NAMALWA (cell line): Measurements from ENCODE around the gene PRDX5.
"Not testable (repeated sequence)": the region's sequence is repeated elsewhere in the genome, so short reads cannot be mapped to it uniquely, and the experiment has no call there.

Experiments
- DNase-seq: peaks from one replicate; pipeline ENCODE4 v3.0.0-alpha.2; 2015; ENCODE audit warnings: low spot score

Gene PRDX5

GRCh38 chr11:64305691-64306562, 12.0 kb upstream of the PRDX5 start:
- DNase-seq = peak; percentile 81

GRCh38 chr11:64306563-64306875, 11.4 kb upstream of the PRDX5 start:
- DNase-seq = no peak

GRCh38 chr11:64306876-64307622, 10.9 kb upstream of the PRDX5 start:
- no peak for DNase-seq

- not testable (repeated sequence) for DNase-seq
Measured at GRCh38 chr11:64307795-64308194, 10.1 kb upstream of the PRDX5 start.

GRCh38 chr11:64312947-64313346, 5.0 kb upstream of the PRDX5 start:
- DNase-seq = no peak

- no peak for DNase-seq
Measured at GRCh38 chr11:64313491-64314145, 4.3 kb upstream of the PRDX5 start.

- DNase-seq = no peak
Measured at GRCh38 chr11:64314146-64314804, 3.6 kb upstream of the PRDX5 start.

- DNase-seq = no peak
Measured at GRCh38 chr11:64314805-64315561, 2.9 kb upstream of the PRDX5 start.

- DNase-seq = not testable (repeated sequence)
Measured at GRCh38 chr11:64315667-64316526, 2.0 kb upstream of the PRDX5 start.

- DNase-seq = peak; percentile 67
Measured at GRCh38 chr11:64316672-64317324, 1.1 kb upstream of the PRDX5 start.

GRCh38 chr11:64317325-64317960, 478 bp upstream of the PRDX5 start, which contains the start of gene TRMT112:
TRMT112 (minus strand) TSS chr11:64317559; CDS start chr11:64317526, 33 bp downstream.
- peak; percentile 99 for DNase-seq

- DNase-seq = no peak
Measured at GRCh38 chr11:64318766-64319761, 1.1 kb downstream of the PRDX5 start.

- no peak for DNase-seq
Measured at GRCh38 chr11:64320556-64320955, 2.6 kb downstream of the PRDX5 start.

- no peak for DNase-seq
Measured at GRCh38 chr11:64321026-64321425, 3.1 kb downstream of the PRDX5 start.

- no peak for DNase-seq
Measured at GRCh38 chr11:64321533-64321932, 3.6 kb downstream of the PRDX5 start.

- no peak for DNase-seq
Measured at GRCh38 chr11:64322925-64323260, 5.0 kb downstream of the PRDX5 start.

- no peak for DNase-seq
Measured at GRCh38 chr11:64323373-64323772, 5.5 kb downstream of the PRDX5 start.

- not testable (repeated sequence) for DNase-seq
Measured at GRCh38 chr11:64323984-64324383, 6.1 kb downstream of the PRDX5 start.
